Lower leg skin (tissue), 3 donors: Measurements from ENCODE around the gene CCKAR.

ENCODE experiments used
- POLR2A ChIP-seq, 2 donors: fragments of 450-650 bp; IDR thresholded peaks; one replicate each; pipeline ENCODE4 v1.6.1; 2016 to 2017; ENCODE audit warnings: antibody characterized with exemption in 2 of 2, mild to moderate bottlenecking in 1 of 2, moderate library complexity in 1 of 2
- TF ChIP-seq, protein P1 (sequence below), 3 donors: fragments of 450-650 bp; IDR thresholded peaks; one replicate each; pipeline ENCODE4 v1.5.1; 2016; ENCODE audit warnings: antibody characterized with exemption in 3 of 3, mild to moderate bottlenecking in 3 of 3, moderate library complexity in 2 of 3

GRCh38 chr4:26529479-26529878 is 39.2 kb upstream of the CCKAR start:
- TF ChIP-seq, protein P1, sequence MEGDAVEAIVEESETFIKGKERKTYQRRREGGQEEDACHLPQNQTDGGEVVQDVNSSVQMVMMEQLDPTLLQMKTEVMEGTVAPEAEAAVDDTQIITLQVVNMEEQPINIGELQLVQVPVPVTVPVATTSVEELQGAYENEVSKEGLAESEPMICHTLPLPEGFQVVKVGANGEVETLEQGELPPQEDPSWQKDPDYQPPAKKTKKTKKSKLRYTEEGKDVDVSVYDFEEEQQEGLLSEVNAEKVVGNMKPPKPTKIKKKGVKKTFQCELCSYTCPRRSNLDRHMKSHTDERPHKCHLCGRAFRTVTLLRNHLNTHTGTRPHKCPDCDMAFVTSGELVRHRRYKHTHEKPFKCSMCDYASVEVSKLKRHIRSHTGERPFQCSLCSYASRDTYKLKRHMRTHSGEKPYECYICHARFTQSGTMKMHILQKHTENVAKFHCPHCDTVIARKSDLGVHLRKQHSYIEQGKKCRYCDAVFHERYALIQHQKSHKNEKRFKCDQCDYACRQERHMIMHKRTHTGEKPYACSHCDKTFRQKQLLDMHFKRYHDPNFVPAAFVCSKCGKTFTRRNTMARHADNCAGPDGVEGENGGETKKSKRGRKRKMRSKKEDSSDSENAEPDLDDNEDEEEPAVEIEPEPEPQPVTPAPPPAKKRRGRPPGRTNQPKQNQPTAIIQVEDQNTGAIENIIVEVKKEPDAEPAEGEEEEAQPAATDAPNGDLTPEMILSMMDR (IDR thresholded peaks at IDR 0.05) = no peak
- no peak for TF ChIP-seq POLR2A (IDR thresholded peaks at IDR 0.05)
